Prostate gland (tissue), 2 donors: ENCODE measurements around the gene FHIP2A.
"Not testable (repeated sequence)": the region's sequence is repeated elsewhere in the genome, so short reads cannot be mapped to it uniquely, and the experiment has no call there.

Source experiments
- CTCF ChIP-seq, 4 experiments: fragments of 200-600 bp in 2 of 4; fragments of 450-650 bp in 2 of 4; sonication (generic) in 2 of 4; IDR thresholded peaks; 1 replicate in 3 of 4; 2 replicates in 1 of 4; pipeline ENCODE4 v1.5.1; 2016 to 2019; ENCODE audit warnings: antibody characterized with exemption in 4 of 4, mild to moderate bottlenecking in 2 of 4, moderate library complexity in 2 of 4
- POLR2A ChIP-seq: fragments of 450-650 bp; IDR thresholded peaks from one replicate; pipeline ENCODE4 v1.6.1; 2016; ENCODE audit warnings: antibody characterized with exemption, mild to moderate bottlenecking

GRCh38 chr10:114786492-114786891, 35.1 kb upstream of the FHIP2A start:
- TF ChIP-seq POLR2A = not testable (repeated sequence)
- peak; percentile 35 to 83 (median 77) for TF ChIP-seq CTCF (IDR thresholded peaks at IDR 0.05)
